Stimulated activated CD4-positive, alpha-beta T cell treated with anti-CD3 and anti-CD28 coated beads, Interleukin-12 subunit alpha, Interleukin-12 subunit beta, amount 100 ng/mL, for 48 hours (primary cell): Measurements from ENCODE around the gene ACOT8.
"Not testable (repeated sequence)": the region's sequence is repeated elsewhere in the genome, so short reads cannot be mapped to it uniquely, and the experiment has no call there.

Source experiments
- DNase-seq, 3 donors: peaks; one replicate each; pipeline ENCODE4 v3.0.0-alpha.2; 2020; ENCODE audit warnings: low read depth in 2 of 3, low spot score in 1 of 3

ACOT8 gene

GRCh38 chr20:45887346-45887715, 30.1 kb upstream of the ACOT8 start, which contains the start of gene SPATA25:
SPATA25 (minus strand) TSS chr20:45887622; CDS start chr20:45887590, 32 bp downstream.
- no peak for DNase-seq

GRCh38 chr20:45886590-45887345, 29.6 kb upstream of the ACOT8 start:
- DNase-seq, result no peak

GRCh38 chr20:45883100-45883469, 25.9 kb upstream of the ACOT8 start:
- DNase-seq, result no peak

GRCh38 chr20:45882469-45883099, 25.4 kb upstream of the ACOT8 start:
- no peak for DNase-seq

- DNase-seq, result peak; percentile 98 to 99 (median 99)
These were observed 24.0 kb upstream of the ACOT8 start, which contains the start of gene ZSWIM1 for GRCh38 chr20:45880988-45881788. ZSWIM1 (plus strand) TSS chr20:45881227; CDS start chr20:45882593, 1,366 bp downstream.

GRCh38 chr20:45878076-45878761, 21.0 kb upstream of the ACOT8 start:
- no peak for DNase-seq

GRCh38 chr20:45874576-45874975, 17.4 kb upstream of the ACOT8 start:
- no peak for DNase-seq

- DNase-seq, result not testable (repeated sequence)
These were observed 16.9 kb upstream of the ACOT8 start for GRCh38 chr20:45874104-45874481.

- no peak for DNase-seq
These were observed 16.4 kb upstream of the ACOT8 start for GRCh38 chr20:45873409-45874103.

- DNase-seq, result no peak
These were observed 15.4 kb upstream of the ACOT8 start for GRCh38 chr20:45872626-45873025.

- no peak for DNase-seq
These were observed 10.6 kb upstream of the ACOT8 start for GRCh38 chr20:45867819-45868176.

- no peak for DNase-seq
These were observed 10.1 kb upstream of the ACOT8 start for GRCh38 chr20:45867136-45867818.

GRCh38 chr20:45866454-45866853, 9.3 kb upstream of the ACOT8 start:
- no peak for DNase-seq

- no peak for DNase-seq
These were observed 6.6 kb upstream of the ACOT8 start for GRCh38 chr20:45863543-45864470.

GRCh38 chr20:45861221-45862075, 4.3 kb upstream of the ACOT8 start:
- DNase-seq, result no peak

GRCh38 chr20:45860560-45861220, 3.5 kb upstream of the ACOT8 start:
- DNase-seq, result no peak

GRCh38 chr20:45859916-45860315, 2.7 kb upstream of the ACOT8 start:
- no peak for DNase-seq

GRCh38 chr20:45857882-45858216, 657 bp upstream of the ACOT8 start:
- DNase-seq, result peak; percentile 26 to 42 (median 35)
